Germinal center (tissue), 1 donor: ENCODE measurements around the gene RHBDL1.
"Not testable (repeated sequence)": the region's sequence is repeated elsewhere in the genome, so short reads cannot be mapped to it uniquely, and the experiment has no call there.

Source experiments
- DNase-seq: peaks from one replicate; pipeline ENCODE4 v3.0.0; 2012; ENCODE audit warnings: mixed read lengths, low spot score

The RHBDL1 gene

DNA sequence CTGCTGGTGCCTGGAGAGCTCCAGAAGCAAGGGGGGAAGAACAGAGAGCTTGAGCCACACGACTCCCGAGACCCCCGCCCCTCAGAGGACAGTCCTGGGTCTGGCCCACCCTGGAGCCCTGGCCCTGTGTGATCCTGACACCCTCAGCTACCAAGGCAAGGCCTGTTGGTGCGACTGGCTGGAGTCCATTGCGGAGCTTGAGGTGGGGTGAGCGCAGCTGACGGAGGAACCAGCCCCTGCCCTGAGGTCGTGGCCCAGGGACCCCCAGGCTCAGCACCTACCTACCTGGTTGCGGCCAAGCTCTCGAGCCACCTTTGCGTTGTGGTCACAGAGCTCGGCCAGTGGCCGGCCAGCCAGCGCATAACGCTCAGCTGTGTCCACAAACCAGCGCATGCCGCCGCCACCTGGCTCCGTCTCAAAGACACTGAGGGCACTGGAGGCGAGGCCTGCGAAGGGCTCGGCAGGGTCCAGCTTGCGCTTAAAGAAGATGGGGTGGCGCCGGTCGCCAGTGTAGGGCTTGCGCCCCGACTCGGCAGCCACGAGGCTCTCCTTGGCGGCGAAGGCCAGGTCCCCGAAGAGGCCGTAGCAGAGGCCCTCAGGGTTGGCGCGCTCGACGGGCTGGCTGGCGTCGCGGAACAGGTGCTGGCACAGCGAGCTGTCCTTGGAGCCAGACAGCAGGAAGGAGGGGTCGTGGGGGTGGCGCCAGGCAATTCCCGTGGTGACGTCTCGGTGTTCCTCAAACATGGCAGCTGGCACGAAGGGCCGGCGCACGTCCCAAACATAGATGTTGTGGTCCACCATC lies 11.2 kb downstream of the RHBDL1 start:
- no peak for DNase-seq

- DNase-seq, result no peak
Measured at GRCh38 chr16:687499-687898, 12.0 kb downstream of the RHBDL1 start.

DNA sequence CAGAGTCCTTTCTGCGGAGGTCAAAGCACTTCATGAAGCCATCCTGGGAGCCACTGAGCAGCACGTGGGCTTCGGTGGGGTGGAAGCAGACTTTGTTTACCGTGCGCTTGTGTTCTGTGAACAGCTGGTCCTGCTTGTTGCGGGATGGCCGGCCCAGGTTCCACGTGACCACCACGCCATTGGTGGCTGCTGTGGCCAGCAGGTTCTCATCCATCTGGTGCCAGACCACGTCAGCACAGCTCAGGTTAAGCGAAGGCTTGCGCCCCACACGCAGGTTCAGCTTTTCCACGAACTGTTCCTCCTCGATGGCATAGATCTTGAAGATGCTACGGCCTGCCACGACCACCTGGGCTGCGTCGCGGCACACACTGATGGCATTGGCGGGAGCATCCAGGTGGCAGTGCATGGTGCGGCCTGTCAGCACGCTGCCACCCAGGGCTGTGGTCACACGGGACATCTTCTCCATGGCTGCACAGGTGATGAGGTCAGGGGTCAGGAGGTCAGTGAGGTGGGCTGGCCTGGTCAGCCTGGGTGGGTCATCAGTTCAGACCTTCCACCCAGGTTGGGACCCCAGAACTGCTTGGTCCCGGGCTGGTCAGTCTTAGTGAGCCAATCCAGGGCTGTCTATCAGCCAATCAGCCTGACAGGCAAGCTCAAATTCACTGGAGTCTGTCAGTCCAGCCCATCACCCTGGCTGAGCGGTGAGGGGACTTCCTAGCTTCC lies 13.9 kb downstream of the RHBDL1 start:
- DNase-seq, result no peak

- not testable (repeated sequence) for DNase-seq
Measured at GRCh38 chr16:691242-691641, 15.8 kb downstream of the RHBDL1 start.

DNA sequence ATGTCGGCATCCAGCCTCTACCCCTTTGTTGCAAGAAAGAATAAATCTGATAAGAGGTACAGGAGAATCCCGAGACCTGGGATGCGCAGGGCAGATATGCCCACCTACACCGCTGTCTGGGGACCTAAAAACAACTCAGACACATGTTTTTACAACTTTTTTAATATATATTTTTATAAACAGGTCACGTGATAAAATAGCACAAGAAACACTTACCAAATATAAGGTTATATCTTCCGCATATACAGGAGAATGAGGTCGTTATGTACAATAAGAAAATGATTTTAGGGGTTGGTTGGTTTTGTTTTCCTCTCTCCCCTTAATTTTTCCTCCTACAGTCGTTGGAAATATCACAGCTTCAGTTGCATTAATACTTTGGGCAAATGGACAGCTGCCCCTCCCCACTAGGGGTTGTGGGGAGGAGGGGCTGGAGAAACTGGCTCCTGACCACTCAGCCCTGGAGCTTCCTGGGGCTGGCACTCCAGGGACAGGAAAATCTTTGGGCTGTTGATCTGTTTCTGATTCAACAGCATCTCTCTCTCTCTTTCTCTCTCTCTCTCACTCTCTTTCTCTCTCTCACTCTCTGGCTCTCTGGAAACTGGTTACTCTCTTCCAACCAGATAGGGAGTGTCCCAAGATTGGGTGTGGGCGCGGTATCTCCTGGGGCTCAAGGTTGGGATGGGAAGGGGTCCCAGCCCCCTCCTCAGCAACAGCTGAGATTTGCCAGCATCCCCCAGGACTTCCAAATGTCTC lies 17.1 kb downstream of the RHBDL1 start:
- no peak for DNase-seq

DNA sequence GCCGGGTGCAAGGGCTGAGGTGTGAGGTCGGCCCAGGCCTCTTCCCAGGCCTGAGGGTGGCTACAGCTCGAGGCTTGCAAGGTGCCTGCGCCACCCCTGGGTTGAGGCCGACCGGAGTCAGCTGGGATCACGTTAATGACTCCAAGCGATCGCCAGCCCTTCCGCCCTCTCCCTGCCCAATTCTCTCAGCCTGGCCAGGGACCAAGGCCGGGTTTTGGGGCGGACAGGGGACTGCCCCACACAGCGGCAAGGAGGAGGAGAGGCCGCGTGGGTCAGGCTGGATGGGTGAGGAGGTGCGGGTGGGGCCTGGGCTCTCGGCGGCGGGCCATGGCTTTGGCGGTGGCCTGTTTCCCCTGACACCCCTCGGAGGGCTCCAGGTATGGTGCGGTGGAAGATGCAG lies 17.9 kb downstream of the RHBDL1 start:
- no peak for DNase-seq

DNA sequence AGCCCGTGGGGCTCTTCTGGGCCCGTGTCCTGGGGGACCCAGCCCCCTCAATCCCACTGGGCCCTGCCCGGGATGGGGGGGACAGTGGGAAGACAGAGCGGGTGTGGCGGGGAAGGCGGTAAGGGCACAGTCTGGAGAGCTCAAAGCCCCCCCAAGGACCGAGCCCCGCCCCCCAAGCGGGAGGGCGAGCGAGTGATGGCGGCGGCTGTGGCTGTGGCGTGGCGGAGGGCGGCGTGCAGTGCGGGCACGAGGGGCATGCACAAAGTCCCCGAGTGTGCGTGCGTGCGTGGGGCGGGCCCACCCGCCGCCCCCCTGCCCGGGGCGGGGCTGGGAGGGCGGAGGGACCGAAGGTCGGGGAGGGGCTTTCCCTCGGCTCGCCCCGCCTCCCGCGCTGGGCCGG lies 18.3 kb downstream of the RHBDL1 start:
- no peak for DNase-seq

- DNase-seq, result no peak
Measured at GRCh38 chr16:694187-694862, 18.9 kb downstream of the RHBDL1 start.

GRCh38 chr16:694863-695354 lies 19.4 kb downstream of the RHBDL1 start:
- no peak for DNase-seq

- DNase-seq, result peak; percentile 68
Measured at GRCh38 chr16:695355-696089, 20.1 kb downstream of the RHBDL1 start.

DNA sequence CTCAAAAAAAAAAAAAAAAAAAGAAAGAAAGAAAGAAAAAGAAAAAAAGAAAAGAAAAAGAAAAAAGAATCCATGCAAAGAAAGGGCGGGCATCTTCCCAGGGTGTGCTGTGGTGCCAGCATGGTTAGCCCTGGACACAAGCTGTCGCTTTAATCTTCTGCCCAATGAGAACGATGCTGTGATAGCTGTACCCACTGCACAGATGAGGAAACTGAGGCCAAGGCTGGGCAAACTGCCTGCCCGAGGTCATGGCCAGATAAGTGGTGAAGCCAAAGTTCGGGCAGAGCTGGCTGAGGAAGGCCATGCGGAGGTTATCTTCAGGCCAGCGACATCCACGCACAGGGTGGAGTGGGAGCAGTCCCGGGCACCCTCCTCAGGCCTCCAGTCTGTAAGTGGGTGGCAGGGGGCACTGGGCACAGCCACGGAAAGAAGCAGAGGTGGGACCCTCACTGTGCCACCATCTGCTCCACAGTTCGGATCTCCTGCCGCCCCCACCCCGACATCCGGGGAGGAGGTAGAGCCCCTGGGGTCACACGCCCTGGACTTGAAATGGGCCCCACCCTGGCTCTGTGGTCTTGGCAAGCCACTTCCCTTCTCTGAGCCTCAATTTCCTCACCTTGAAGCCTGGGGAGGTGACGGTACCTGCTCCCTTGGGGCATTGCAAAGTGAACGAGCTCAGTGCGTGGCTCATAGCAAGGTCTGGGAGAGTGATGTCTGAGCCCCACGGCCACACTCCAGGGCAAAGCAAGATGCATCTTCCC lies 23.6 kb downstream of the RHBDL1 start:
- no peak for DNase-seq

DNA sequence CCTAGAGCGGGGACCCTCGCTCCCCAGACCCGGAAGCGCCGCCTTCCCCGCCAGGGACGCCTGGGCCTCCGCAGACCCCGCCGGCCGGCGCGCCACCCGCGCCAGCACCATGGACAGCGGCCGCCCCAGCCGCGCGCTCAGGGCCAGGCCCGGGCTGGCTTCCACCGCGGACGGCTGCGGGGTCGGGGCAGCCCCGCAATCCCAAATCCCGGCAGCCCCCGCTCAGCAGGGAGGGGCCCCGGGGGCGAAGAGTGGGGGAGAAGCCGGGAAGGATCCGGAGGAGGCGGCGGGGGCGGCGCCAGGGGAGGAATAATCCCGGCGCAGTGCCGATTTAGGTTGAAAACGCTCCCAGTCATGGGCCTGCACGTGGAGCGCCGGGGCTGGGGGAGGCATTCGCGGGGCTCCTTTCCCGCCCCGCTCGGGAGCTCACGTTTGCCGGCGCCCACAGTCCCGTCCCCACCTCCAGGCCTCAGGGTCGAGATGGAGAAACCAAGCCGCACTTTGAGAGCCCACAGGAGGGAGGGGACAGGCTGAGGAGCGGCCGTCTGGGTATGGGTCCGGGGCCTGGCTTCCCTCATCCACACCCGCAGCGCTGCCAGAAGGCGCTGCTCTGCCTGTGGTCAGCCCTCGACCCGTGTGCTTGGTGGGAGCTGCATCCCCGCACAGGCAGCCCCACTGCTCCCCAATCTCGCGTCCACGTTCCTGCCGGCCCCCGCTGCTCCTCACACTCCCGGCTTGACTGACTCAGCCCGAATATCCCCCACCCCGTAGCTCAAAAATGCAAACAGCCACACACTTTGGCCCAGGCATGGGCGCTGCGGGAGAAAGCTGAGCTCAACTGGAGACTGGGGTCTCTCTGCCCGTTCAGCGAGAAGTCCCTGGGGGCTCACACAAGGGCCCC lies 25.5 kb downstream of the RHBDL1 start:
- DNase-seq, result no peak

DNA sequence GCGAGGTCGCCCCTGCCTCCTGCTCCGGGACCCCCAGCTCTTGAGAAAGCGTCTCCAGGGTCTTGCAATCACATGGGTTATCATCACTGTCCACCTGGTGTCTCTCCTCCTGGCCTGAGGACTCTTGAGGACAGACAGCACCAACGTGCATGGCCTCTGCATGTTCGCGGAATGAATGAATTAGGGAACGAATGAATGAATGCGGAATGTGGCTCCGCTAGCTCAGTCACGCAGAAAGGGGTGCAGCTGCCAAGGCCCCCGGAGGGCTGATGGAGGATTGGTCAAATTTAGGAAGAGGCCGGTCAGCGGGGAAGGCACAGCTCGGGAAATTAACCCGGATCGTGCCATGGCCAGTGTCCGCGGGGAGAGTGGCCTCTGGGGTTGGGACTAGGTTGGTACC lies 26.9 kb downstream of the RHBDL1 start:
- DNase-seq, result no peak

- no peak for DNase-seq
Measured at GRCh38 chr16:703406-703805, 27.9 kb downstream of the RHBDL1 start.

GRCh38 chr16:704047-704446 lies 28.6 kb downstream of the RHBDL1 start:
- no peak for DNase-seq

DNA sequence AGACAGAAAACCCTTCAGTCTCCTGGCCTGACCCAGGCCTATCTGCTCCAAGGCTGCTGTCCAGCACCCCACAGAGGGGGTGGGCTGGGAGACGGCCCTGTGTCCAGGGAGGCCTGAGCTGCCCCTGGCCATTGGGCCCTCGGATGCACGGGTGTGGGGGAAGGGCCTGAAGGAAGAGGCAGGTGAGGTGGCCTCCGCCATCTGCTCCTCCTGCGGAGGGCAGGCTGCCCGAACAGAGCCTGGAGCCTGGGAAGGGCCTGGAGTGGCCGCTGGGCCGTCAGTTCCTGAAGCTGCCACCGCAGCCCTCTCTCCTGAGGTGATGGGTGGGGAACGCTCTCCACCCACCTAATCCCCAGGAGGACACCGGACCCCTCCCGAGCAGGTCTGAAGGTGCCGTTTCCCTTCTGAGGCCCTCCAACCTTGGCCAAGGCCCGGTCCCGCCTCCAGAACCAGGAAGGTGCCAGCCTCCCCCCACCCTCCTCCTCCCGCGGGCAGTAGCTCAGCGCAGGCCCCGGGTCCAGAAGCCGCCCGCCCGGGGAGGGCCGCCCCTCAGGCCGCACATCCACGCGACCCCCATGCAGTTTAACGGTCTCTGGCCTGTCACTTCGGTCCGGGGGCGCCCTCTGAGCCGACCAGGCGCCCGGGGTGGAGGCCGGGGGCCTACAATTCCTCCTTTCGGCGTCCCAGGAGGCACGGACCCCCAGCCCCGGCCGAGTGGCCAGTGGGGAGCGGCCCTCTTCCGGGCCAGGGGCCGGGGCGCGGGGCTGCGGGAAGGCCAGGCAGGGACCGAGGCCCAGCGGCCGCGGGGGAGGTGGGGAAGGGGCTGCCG lies 29.3 kb downstream of the RHBDL1 start:
- no peak for DNase-seq

DNA sequence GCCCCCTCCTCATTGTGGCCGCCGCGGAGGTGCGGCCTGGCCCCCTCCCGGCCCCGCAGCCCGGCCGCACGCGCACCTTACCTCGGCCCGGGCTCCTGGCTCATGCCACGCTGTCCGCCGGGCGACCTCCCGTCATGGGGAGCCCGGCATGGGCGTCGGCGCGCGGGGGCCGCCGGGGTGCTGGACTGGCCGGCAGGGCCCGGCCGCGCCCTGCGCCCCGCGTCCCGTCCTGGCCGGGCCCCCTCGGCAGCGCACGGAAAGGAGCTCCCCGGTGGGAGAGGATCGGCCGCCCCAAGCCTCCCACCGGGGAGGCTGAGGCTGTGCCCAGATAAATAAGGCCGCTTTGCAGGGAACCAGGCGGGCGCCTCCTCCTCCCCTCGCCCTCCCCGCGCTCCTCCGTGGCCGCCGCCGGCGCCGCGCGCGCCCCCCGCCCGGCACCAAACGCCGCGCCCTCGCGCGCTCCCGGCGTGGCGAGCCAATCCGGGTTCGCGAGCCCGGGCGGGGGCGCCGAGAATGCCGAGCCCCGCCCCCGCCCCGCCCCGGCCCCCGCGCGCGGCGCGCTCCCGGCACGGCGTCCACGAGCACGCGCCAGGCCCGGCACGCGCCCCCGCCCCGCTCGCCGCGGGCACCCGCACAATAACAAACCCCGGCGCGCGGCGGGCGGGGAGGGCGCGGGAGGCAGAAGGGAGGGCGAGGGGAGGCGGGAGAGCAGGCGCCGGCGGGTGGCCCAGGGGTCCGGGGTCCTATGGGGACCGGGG lies 30.1 kb downstream of the RHBDL1 start, which contains the start of gene FBXL16:
TSS of gene FBXL16 (minus strand) at position 371 of the 758 bp plus-strand sequence. CDS start 8,396 bp downstream, outside the sequence.
- no peak for DNase-seq
